Fibroblast of skin of right biceps (primary cell): ENCODE measurements around the gene RPP25L.

ENCODE experiments used
- DNase-seq: peaks from one replicate; pipeline ENCODE4 v3.0.0-alpha.2; 2013

The RPP25L gene

DNA sequence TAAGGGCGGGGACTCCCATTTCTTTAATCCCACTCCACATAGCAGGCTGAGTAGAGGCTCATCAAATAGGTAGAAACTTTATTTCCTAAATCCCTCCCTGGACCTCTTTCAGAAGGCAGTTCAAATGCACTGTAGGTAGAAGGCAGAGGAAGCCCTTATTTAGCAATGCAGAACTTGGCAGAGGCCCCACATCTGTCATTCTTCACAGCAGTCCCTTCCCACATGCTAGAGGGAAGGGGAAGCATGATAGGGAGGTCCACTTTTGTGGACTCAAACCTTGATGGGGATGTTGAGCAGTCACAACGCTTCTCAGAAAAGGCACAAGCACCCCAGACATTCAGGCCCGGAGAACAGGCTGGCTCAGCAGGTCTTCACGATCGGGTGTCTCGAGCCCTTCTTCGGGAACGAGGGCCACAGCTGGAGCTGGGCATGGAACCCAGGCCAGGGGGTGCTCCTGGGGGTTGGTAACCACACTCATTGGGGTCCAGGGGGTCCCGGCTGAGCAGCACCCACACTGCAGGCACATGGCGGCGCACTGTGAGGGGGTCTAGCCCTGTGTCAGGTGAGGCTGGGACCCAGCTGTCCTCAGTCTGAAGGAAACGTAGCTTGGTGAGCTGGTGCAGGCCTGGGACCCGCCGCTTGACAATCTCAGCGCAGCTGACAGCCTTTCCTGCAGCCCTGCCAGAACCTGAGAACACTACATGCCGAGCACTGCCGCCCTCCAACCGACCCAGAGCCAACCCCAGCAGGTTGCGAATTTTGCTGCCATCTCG lies 1.3 kb downstream of the RPP25L start:
- no peak for DNase-seq

DNA sequence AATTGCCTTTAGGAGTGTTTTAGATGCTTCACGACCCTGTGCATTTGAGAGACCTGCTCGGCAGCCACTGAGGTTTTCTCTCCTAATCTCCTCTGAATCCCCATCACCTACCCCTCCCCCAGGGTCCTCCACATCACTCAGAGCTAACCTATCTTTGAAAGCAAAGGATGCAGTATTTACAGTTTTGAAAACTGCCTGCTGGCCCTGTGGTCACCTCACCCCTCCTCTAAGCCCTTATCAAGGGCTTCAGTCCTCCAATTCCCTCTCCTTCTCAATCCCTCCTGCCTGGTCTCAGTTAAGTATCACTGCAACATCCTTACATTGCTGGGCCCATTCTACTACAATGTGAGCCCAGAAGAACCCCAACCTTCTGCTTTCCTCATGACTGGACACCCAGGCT lies 4.6 kb downstream of the RPP25L start:
- no peak for DNase-seq

- DNase-seq, result no peak
These were observed 5.0 kb downstream of the RPP25L start for GRCh38 chr9:34606905-34607304.

- DNase-seq, result no peak
These were observed 5.7 kb downstream of the RPP25L start for GRCh38 chr9:34606190-34606589.

- DNase-seq, result peak; percentile 62
These were observed 8.2 kb downstream of the RPP25L start for GRCh38 chr9:34603610-34604231.

DNA sequence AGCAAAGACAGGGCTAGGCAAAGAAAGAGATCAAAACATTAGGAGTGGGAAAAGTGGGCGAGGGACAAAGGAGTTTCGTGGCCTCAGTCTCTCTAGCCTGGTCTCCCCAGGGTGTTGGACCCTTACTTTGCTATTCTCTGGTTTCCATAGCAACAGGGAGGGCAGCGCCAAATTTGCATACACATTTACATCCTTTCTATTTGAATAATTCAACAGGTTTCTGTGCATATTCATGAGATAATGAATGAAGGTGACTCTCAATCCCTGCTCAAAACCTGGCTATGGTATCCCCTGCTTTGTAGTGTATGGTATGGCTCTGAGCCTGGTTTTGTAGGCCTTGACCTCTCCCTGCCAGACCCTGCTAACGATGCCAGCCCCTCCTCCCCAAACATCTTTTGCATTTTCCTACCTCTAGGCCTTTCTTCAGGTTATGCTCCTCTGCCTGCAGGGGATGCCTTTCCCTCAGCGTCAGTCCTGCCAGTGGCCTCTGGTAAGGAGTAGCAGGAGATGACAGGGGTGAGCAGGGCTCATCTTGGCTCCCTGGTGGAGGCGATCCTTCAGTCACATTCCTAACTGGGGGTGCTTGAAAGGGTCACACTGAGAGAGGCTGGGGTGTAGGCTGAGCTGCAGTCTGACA lies 9.8 kb downstream of the RPP25L start:
- DNase-seq, result no peak

- DNase-seq, result no peak
These were observed 11.0 kb downstream of the RPP25L start for GRCh38 chr9:34600908-34601307.

DNA sequence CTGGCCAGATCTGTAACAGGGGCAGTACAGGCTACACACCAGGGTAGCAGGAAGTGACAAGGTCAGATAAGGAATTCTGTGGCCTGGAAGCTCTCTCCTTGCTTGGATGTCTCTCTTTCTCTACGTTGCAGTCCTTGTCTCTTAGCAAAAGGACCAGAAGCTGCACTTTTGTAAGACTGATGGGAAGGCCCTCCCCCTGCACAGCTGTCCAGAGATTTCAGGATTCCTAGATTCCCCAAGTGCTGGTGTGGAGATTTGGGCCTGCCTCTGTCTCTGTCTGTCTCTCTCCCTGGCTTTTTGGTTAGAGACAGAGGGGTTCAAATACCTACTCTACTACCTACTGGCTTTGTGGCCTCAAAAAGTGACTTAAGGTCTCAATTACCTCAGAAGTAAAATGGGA lies 12.4 kb downstream of the RPP25L start:
- DNase-seq, result no peak

DNA sequence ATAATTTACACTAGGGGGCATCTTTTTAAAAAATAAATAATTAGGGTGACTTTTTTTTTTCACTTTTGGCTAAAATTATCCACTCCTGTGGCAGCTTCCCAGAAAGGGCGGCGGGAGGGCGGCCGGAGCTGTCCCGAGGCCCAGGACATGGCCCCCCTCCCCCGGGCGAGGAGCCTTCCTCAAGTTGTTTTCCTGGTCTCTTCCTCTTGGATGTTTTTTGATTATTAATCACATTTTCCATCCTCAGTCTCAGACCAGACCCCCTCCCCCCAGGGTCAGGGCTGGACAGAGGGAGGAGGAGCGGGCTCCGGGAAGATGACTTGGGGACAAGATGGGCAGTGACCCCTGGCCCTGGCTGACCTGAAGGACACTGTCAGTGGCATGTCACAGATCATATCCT lies 17.7 kb downstream of the RPP25L start:
- DNase-seq, result no peak

DNA sequence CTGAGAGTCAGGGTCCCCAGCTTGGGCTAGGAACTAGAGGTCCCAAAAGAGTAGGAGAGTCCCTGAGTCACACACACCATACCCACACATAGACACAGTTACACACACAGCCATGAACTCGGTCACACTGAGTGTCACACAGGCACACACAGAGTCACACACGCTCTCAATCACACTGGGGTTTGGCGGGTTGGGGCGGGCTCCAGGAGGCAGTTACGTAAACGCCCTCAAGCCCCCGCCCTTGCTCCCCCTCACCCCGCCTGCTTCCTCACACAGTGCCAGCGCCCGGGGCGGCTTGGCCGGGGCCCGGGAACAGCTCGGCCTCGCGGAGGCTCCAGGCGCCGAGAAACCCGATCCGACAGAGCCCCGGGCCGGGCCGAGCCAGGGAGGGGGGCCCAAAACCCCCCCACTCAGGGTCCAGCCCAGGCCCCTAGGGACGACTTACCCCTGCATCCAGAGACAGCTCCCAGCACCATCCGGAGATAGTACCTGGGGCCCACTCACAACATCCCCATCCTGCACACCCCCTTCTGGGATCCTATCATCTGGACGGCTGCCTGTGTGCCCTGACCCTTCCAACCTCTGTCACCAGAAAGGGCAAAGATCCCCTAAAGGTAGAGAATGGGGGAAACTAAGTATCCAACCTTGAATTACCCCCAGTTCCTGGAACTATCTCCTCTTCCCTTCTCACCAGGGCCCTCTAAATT lies 18.8 kb downstream of the RPP25L start:
- DNase-seq, result no peak

DNA sequence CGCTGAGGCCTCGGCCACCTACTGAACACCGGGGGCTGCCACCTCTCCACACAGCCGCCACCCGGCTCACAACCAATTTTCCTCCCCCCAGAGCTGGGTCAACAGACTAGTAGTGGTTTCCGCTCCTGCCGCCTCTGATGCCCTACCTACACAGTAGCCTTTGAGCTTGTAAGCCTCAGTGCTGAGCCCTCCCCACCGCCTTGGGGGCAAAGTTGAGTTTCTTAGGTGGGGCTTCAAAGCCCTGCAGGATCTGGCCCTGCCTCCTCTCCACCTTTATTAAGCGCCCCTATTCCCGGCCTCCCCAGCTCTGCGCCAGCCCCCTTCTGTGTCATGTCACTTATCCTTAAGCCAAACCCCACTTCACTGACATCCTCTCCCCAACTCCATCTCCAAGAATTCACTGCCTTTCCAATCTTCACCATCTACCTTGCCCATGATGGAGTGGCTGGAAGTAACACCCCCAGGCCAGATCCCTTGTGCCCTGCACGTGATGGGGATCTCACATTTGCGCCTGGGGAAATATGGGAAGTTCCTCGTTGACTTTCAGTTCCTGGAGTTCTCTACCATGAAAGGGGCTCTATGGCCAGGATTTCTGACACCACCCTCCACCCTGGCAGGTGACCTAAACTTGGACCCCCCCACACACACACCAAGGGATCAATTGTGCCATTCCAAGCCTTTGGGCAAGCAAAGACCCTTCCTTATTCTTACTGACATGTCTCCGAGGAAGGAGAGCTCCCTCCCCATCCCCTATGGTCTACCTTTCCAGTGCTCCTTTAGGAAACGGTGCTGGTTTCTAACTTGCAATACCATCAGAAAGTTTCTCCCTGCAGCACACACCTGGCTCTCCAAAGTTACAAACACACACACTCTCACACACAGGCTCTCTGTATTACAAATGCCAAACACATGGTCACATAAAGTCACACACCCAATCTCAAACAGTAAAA lies 19.7 kb downstream of the RPP25L start:
- no peak for DNase-seq

DNA sequence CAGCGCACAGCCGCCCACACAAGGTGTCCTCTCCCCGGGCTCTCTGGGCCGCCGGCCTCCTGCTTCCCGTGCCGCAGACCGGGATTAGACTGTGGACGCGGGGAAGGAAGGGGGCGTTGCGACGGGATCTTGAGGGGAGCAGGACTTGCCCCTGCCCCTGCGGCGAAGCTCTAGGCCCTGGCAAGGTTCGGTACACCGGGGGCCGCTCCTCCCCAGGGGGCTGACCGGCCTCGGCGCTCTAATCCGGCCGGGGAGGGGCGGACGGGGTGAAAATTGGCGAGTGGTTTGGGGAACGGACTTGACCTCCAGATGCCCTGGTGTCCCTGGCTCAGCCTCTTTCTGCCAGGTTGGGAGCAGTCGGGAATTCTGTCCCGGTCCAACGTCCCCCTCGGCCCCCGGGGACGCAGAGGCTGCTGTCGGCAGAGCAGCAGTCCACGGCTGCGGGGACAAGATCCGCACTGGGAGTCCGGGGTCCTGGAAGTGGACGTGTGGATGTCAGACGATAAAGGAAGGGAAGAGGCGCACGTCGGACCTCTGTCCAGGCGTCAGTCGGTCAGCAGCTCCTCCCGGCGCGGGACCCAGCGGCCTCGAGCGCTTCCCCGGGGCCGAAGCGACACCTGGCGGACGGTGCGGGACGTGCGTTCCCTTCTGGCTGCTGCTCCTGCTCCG lies 20.5 kb downstream of the RPP25L start:
- DNase-seq, result peak; percentile 58

DNA sequence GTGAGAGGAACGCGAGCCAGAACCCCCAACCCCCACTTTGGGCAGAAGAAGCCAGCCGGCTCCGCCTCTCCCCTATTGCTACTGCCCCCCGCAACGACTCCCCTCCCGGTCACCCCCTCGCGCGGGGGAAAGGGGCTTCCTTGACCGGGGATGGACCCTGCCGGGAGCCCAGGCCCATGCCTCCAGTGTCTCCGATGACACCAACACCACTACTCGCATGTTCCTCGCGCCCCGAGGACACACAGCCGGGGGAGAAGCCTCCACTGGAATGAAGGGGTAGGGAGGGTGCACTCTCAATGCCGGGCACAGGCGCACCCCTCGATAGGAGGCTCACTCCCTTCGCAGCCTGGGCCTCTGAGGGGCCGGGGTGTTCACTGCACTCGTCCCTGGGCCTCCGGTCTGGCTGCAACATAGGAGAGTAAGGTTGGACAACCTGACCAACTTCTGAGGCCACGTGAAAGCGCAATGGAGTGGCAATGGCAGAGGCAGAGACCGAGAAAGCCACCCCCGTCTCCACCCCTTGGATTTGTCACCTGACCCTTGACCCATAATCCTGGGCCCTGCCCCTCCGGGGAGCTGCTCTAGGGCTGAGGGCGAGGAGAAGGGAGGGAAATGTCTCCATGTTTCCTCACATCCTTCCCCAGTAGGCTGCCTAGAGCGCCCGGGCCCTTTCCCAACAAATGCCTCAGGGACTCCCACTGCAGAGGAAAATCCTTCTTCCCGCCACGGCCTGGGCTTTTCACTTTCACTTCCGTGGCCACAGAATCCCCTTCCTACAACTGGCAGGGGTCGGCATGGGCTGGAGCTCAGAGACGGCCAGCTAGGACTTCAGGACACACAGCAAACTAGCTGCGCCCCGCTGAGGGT lies 21.3 kb downstream of the RPP25L start:
- DNase-seq, result no peak

DNA sequence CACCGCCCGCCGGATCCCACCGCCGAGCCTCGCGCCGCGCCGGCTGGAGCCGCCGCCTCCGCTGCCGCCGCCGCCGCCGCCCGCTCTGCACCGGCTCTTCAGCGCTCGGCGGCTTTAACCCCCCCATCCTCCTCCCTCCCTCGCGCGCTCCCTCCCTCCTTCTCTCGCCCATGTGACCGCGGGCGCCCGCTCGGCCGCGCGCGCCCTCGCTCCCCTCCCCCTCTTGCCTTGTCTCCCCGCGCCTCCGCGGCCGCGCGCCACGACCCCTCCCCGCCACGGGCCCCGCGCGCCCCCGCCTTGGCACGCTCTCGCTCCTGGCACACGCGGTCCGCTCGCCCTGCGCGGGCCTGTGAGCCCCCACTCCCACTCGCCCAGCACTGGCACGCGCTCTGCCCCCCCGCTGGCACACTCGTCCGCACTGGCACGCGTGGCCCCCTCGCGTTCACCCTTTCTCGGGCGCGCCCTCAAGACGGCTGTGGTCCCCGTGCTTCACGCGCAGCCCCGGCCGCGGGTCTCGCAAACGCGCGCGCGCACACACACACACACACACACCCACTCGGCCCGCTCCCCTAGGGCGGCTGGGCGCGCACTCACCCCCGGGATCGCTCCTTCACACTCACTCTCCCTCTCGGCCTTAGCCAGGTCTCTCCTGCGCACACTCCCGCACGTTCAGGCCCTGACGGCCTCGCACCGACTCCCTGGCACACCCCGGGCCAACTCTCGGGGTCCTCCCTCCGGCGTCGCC lies 22.1 kb downstream of the RPP25L start, which contains the start of gene CNTFR:
Gene CNTFR (minus strand): TSS at position 89 of the 745 bp plus-strand sequence. CDS start 20,743 bp downstream, outside the sequence.
- DNase-seq, result no peak

- DNase-seq, result no peak
These were observed 22.9 kb downstream of the RPP25L start for GRCh38 chr9:34588671-34589635.

DNA sequence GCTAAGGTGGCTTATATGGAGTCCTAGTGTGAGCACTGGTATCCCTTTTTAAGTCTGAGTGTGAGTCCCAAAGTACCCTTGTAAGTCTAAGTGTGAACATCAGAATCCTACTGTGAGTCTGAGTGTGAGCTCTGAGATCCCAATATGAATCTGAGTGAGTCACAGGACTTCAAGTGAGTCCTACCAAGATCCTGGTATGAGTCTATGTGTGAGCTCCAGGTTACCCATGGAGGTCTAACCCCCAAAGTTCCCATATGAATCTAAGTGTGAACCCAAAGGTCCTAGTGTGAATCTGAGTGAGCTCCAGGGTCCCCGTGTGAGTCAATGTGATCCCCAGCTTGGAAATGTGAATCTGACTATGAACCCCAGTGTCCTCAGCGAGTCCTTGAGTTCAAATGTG lies 24.6 kb downstream of the RPP25L start:
- DNase-seq, result no peak

GRCh38 chr9:34585946-34586669 lies 25.8 kb downstream of the RPP25L start:
- DNase-seq, result no peak

DNA sequence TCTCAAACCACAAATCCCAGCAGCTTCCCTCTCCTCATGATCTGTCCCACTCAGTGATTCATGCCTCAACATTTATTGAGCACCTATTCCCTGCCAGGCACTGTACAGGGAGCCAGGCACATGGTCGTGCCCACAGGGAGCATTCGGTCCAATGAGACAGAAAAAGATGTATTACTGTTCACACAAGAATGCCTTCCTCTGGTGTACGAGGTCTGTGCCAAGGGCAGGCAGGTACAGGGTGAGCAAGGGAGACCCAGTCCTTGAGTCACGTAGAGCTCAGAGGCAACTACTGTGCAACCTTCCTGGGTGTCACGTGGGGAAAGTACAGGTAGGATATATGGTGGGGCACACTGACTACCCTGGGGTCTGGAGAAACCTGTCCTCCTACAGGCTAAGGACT lies 26.9 kb downstream of the RPP25L start:
- DNase-seq, result no peak
